NT2/D1 (cell line): ENCODE data around the gene EIF2AK3.

Experiments used
- SUZ12 ChIP-seq: IDR thresholded peaks from 2 replicates; pipeline ENCODE4 v1.6.1; 2011; ENCODE audit not compliant: insufficient read length, insufficient read depth; ENCODE audit errors: extremely low read depth
- YY1 ChIP-seq: IDR thresholded peaks from 2 replicates; pipeline ENCODE4 v1.6.1; 2011; ENCODE audit not compliant: insufficient read length, insufficient read depth
- ZNF274 ChIP-seq: IDR thresholded peaks from 2 replicates; pipeline ENCODE4 v1.6.1; 2011; ENCODE audit warnings: mild to moderate bottlenecking, low read depth, low read length

- no peak for TF ChIP-seq ZNF274
- TF ChIP-seq YY1 = no peak
- no peak for TF ChIP-seq SUZ12
Observed at GRCh38 chr2:88624477-88624876, 2.8 kb downstream of the EIF2AK3 start.
